Erythroblast (primary cell): ENCODE measurements around the gene HEBP2.
"Not testable (repeated sequence)": the region's sequence is repeated elsewhere in the genome, so short reads cannot be mapped to it uniquely, and the experiment has no call there.

ENCODE experiments used
- DNase-seq, 2 experiments: peaks; one replicate each; lab custom pipeline; 2025; lab: John Stamatoyannopoulos, UW
- GATA1 ChIP-seq: IDR thresholded peaks from 2 replicates; pipeline ENCODE4 v1.6.1; 2011; ENCODE audit warnings: low read depth, mild to moderate bottlenecking, control low read depth, low read length, moderate library complexity
- POLR2A ChIP-seq: IDR thresholded peaks from 2 replicates; pipeline ENCODE4 v1.6.1; 2011; ENCODE audit warnings: mild to moderate bottlenecking, low read length

HEBP2 gene, protein sequence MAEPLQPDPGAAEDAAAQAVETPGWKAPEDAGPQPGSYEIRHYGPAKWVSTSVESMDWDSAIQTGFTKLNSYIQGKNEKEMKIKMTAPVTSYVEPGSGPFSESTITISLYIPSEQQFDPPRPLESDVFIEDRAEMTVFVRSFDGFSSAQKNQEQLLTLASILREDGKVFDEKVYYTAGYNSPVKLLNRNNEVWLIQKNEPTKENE

DNA sequence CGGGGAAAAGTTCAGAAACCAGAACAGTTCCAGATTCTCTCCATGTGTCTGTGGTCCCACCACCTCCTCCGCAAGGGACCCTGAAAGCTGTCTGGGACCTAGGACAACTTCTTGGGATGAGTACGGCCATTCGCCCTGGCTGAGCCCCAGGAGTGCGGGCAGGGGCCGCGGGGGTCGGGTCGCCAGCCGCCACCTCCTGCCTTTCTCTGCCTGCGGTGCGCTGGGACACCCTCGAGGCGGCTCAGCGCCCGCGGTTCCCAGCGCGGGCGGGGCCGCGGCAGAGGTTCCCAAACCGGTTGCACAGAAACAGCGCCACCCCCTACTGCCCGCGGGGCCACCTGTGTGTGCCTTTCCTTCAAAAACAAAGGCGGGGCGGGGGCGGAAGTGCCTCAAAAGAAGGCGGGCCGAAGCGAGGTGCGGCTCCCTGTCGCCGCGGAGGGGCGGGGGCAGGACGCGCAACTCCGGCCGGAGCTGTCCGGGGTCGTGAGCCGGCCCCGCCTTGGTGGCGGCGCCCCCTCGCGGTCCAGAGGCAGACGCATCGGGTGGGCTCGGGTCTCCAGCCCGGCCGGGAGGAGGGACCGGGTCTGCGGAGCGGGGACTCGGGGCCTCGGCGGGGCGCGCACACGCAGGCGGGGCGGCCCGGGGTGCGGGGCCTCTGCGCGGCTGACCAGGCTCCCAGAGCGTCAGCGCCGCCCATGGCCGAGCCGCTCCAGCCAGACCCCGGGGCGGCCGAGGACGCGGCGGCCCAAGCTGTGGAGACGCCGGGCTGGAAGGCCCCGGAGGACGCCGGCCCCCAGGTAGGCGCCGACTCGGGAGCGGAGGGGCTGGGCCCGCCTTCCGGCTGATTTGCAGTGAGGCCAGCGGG is at the start of gene HEBP2:
Gene HEBP2, plus strand, starts transcription at position 423 of the 865 bp plus-strand sequence. Its CDS starts 273 bp downstream, at position 696.
- peak; percentile 37 for TF ChIP-seq POLR2A
- TF ChIP-seq GATA1, result no peak
- DNase-seq, result peak; percentile 84

- no peak for DNase-seq
- TF ChIP-seq GATA1 (no peak), POLR2A (no peak)
These were observed 46.1 kb upstream of the HEBP2 start for GRCh38 chr6:138357928-138358327.

DNA sequence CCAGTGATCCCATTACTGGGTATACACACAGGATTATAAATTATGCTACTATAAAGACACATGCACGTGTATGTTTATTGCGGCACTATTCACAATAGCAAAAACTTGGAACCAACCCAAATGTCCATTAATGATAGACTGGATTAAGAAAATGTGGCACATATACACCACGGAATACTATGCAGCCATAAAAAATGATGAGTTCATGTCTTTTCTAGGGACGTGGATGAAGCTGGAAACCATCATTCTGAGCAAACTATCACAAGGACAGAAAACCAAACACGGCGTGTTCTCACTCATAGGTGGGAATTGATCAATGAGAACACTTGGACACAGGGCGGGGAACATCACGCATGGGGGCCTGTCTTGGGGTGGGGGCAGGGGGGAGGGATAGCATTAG is 35.3 kb upstream of the HEBP2 start:
- not testable (repeated sequence) for DNase-seq

GRCh38 chr6:138370631-138371451 is 33.2 kb upstream of the HEBP2 start:
- TF ChIP-seq POLR2A, result no peak
- no peak for TF ChIP-seq GATA1
- no peak for DNase-seq

GRCh38 chr6:138371452-138371711 is 32.6 kb upstream of the HEBP2 start:
- TF ChIP-seq GATA1, result no peak
- TF ChIP-seq POLR2A, result no peak
- no peak for DNase-seq

GRCh38 chr6:138371720-138372119 is 32.3 kb upstream of the HEBP2 start:
- TF ChIP-seq GATA1 (no peak), POLR2A (no peak)
- DNase-seq, result no peak

DNA sequence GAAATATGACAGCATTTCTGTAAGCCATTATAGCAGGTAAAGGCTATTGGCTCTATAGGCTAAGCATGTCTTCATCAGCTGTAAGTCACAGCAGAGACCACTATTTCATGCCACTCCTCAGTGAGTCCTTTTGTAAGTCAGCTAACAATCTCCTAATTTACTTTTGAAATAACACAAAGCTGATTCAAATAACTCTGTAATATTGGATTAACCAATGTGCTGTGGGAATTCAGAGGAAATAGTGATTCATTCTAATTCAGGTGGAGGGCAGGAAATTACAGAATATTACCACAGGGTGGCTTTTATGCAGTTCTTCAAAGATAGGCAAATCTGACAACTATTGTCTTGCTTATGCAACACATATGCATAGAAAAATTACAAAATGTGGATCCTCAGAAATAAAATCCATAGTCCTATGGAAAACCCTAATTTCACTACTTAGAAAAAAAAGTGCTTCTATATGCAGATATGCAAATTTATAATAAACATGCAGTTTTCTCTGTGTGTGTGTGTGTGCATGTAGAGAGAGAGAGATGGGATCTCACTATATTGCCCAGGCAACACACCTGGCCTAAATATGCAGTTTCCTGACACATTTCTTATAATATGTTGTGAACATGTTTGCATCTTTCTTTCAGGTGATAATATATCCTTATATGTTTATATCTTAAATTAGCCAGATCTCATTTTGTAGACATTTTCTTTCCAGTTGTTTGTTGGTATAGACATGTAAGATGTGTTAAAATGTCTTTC is 31.1 kb upstream of the HEBP2 start:
- no peak for TF ChIP-seq GATA1
- no peak for TF ChIP-seq POLR2A
- no peak for DNase-seq

- TF ChIP-seq GATA1, result no peak
- TF ChIP-seq POLR2A, result no peak
- DNase-seq, result no peak
These were observed 29.8 kb upstream of the HEBP2 start for GRCh38 chr6:138374230-138374629.

DNA sequence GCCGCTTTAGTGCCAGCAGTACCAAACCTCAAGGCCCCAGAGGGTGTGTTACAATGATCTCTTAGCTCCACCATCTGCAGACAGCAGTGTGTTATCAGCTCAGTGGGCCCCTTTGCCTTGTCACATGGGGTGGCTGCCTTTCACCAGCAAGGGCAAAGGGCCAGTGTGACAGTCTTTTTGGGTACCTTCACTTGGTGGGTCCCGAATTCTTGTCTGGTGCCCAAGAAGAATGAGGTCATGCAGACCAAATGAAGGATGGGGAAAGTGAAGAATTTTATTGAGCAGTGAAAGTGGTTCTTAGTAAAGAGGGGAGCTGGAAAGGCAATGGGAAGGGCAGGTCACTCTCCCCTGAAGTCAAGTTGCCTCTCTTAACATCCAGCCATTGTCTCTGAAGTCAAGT is 29.2 kb upstream of the HEBP2 start:
- peak; percentile 20 to 62 for DNase-seq
- no peak for TF ChIP-seq GATA1
- TF ChIP-seq POLR2A, result no peak

DNA sequence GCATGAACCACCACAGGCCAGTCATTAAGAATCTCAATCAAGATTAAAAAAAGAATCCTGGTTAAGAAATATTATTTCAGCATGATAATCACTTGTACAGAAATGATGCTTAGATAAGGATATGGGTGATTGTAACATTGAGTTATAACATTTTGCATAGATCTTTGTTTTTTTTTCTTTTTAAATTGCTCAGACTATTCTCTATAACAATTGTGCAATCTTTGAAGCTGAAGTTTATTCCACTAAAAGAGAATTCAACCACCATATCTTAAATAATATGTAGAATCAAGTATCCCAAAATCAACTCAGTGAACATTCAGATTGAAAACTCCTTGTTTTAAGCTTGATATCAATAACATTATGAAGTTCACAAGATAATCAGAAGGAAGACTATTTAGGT is 27.0 kb upstream of the HEBP2 start:
- DNase-seq, result no peak
- TF ChIP-seq POLR2A, result no peak
- TF ChIP-seq GATA1, result no peak

- TF ChIP-seq POLR2A (no peak), GATA1 (no peak)
These were observed 26.2 kb upstream of the HEBP2 start, which contains the start of gene SMIM28 for GRCh38 chr6:138377844-138378243. TSS of gene SMIM28 (plus strand) at chr6:138377905. CDS start at chr6:138378073, 168 bp downstream.

DNA sequence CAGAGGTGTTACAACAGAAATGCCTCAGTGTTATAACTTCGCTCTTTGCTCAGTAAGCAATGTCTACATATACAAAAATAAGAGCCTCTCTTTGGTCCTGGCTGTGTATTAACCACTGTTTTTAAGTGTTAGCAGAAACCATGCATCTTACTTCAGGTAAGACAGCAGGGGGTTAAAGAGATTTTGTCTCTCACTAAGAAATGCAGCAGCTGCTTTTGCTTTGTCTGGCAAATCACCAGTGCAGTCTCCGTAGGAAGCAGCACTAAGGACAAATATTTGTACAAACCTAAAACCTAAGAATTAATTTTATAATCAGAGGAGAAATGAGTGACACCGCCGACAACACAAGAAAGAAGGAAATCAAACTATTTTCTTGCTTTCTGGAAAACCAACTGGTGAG is 25.6 kb upstream of the HEBP2 start:
- no peak for TF ChIP-seq POLR2A
- TF ChIP-seq GATA1, result no peak
- DNase-seq, result no peak

More at GRCh38 chr6:138377844-138378243, 26.2 kb upstream of the HEBP2 start, which contains the start of gene SMIM28:
- no peak for DNase-seq
